Measurements from ENCODE around the gene ISOC1. TPM values are rescaled to one million over a fixed set of nuclear protein-coding genes. Genes with fewer than 3 reads are reported as not detected.

The ISOC1 gene
- total RNA-seq, 2 donors from 2014 or later = 7.7 to 9.9 TPM

GRCh38 chr5:129118826-129119225 is 24.3 kb downstream of the ISOC1 start:
- no peak for DNase-seq (ENCODE audit: low spot score)
- intact Hi-C loops (cut with DNase I) = no loop called here

GRCh38 chr5:129120158-129120581 is 25.6 kb downstream of the ISOC1 start:
- no peak for DNase-seq (ENCODE audit: low spot score)
- intact Hi-C loops (cut with DNase I) = no loop called here

- DNase-seq (ENCODE audit: low spot score) = no peak
- intact Hi-C loops (cut with DNase I) = no loop called here
Observed at GRCh38 chr5:129122560-129122959, 28.0 kb downstream of the ISOC1 start.

GRCh38 chr5:129124608-129125007 is 30.1 kb downstream of the ISOC1 start:
- intact Hi-C loops (cut with DNase I) = no loop called here
- no peak for DNase-seq (ENCODE audit: low spot score)

- intact Hi-C loops (cut with DNase I) = no loop called here
Observed at GRCh38 chr5:129125819-129126218, 31.3 kb downstream of the ISOC1 start.

GRCh38 chr5:129133553-129133952 is 39.0 kb downstream of the ISOC1 start:
- intact Hi-C loops (cut with DNase I) = no loop called here
- no peak for DNase-seq (ENCODE audit: low spot score)

More at GRCh38 chr5:129125819-129126218, 31.3 kb downstream of the ISOC1 start:
- DNase-seq (ENCODE audit: low spot score) = no peak

- intact Hi-C loops (cut with DNase I) = no loop called here
- no peak for DNase-seq (ENCODE audit: low spot score)
Observed at GRCh38 chr5:129135633-129136032, 41.1 kb downstream of the ISOC1 start.

GRCh38 chr5:129137637-129138036 is 43.1 kb downstream of the ISOC1 start:
- intact Hi-C loops (cut with DNase I) = no loop called here
- no peak for DNase-seq (ENCODE audit: low spot score)

- no peak for DNase-seq (ENCODE audit: low spot score)
- intact Hi-C loops (cut with DNase I) = no loop called here
Observed at GRCh38 chr5:129141078-129141477, 46.5 kb downstream of the ISOC1 start.

- intact Hi-C loops (cut with DNase I) = no loop called here
- DNase-seq (ENCODE audit: low spot score) = no peak
Observed at GRCh38 chr5:129141696-129142095, 47.1 kb downstream of the ISOC1 start.

GRCh38 chr5:129155876-129156275 is 61.3 kb downstream of the ISOC1 start:
- DNase-seq (ENCODE audit: low spot score) = no peak
- intact Hi-C loops (cut with DNase I) = no loop called here

GRCh38 chr5:129161830-129162229 is 67.3 kb downstream of the ISOC1 start:
- intact Hi-C loops (cut with DNase I) = no loop called here
- no peak for DNase-seq (ENCODE audit: low spot score)

Small RNA genes within 50 kb of the gene (microRNA-seq; reads per million reads assigned to microRNA genes)
- gene MIR4633 (ENCODE audit: borderline microRNAs expressed in 2 of 2) = 0 reads per million in 2 donors

Other genes with a start within 250 kb of the ISOC1 start
- gene SLC27A6, start 129.3 kb upstream of the ISOC1 start, total RNA-seq = not detected